ENCODE measurements around the gene EN1.

EN1 gene

DNA sequence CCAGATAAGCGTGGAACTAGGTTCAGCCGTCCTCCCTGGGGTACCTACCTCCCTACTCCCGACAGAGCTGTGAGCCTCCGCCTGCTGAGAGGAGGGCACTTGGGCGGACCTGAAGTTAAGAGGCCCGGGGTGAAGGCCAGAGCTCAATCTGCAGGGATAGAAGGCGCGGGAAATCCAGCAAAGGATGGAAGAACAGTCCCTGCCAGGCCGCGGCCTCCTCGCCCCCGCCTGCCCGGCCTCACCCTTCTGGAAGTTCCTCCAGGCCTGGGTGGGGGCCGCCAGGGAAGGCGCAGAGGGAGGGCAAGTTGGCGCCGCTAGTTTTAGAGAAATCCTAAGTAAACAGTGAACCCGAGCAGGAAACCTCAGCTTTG is 13.0 kb downstream of the EN1 start:
- H2AFZ ChIP-seq: no peak overlapping the region
- H3K36me3 ChIP-seq (ENCODE audit: control insufficient read depth, insufficient read depth, low read length): no peaks in the 10 kb centered on the region
- H3K79me2 ChIP-seq: no peaks in the 10 kb centered on the region
- no peak overlapping the region for H3K27ac ChIP-seq
- H3K4me2 ChIP-seq (ENCODE audit: low read length): no peak overlapping the region
- peaks cover 34% of the 10 kb centered on the region for H3K27me3 ChIP-seq (ENCODE audit: control insufficient read depth, insufficient read depth, low read length)
- peaks cover 7% of the 10 kb centered on the region for H3K4me1 ChIP-seq
- H3K9me3 ChIP-seq (ENCODE audit: control insufficient read depth, low read length): no peaks in the 10 kb centered on the region
- no peak overlapping the region for H3K9ac ChIP-seq
- TF ChIP-seq, protein P1, sequence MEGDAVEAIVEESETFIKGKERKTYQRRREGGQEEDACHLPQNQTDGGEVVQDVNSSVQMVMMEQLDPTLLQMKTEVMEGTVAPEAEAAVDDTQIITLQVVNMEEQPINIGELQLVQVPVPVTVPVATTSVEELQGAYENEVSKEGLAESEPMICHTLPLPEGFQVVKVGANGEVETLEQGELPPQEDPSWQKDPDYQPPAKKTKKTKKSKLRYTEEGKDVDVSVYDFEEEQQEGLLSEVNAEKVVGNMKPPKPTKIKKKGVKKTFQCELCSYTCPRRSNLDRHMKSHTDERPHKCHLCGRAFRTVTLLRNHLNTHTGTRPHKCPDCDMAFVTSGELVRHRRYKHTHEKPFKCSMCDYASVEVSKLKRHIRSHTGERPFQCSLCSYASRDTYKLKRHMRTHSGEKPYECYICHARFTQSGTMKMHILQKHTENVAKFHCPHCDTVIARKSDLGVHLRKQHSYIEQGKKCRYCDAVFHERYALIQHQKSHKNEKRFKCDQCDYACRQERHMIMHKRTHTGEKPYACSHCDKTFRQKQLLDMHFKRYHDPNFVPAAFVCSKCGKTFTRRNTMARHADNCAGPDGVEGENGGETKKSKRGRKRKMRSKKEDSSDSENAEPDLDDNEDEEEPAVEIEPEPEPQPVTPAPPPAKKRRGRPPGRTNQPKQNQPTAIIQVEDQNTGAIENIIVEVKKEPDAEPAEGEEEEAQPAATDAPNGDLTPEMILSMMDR (IDR thresholded peaks at IDR 0.05): no peak
- H3K4me3 ChIP-seq (ENCODE audit: low read depth, low read length): no peak overlapping the region

DNA sequence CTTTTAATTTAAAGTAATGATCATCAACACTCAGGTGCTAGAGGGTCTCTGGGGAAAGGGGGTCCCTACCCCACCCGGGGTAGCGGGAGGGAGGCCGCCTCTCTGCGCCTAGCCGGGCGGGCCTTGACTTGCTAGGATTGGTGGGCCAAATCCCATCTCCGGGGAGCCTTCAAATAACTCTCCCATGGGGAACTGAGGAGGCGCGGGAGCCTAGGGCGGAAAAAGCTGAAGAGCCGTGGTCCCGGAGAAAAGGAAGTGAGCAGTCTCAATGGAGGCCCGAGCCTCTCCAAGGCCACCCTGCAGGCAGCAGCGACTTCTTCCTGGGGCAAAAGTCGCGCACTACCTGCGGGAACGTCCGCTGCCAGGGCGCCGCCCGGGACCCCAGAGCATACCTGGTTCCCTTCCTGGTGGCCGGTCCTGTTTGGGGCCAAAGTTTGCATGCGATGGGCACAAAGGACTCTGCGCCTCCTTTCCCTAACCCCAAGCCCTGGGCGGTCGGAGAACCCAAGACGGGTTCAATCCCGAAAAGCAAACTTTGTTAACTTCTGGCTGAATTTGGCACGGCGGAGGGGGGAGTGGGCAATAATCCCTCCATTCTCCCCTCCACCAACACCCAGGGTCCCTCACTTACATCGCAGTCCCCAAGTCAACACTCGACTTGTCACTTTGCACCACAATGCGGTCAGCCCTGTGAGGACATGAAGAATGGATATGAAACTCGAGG is 13.6 kb downstream of the EN1 start:
- Histone ChIP-seq H3K9ac (no peak overlapping the region), H3K4me2 (ENCODE audit: low read length) (no peak overlapping the region), H3K36me3 (ENCODE audit: control insufficient read depth, insufficient read depth, low read length) (no peaks in the 10 kb centered on the region), H3K4me1 (peaks cover 7% of the 10 kb centered on the region), H3K4me3 (ENCODE audit: low read depth, low read length) (no peak overlapping the region), H2AFZ (no peak overlapping the region), H3K79me2 (no peaks in the 10 kb centered on the region), H3K27ac (no peak overlapping the region), H3K27me3 (ENCODE audit: control insufficient read depth, insufficient read depth, low read length) (peaks cover 34% of the 10 kb centered on the region), H3K9me3 (ENCODE audit: control insufficient read depth, low read length) (no peaks in the 10 kb centered on the region)
- TF ChIP-seq, protein P1 (IDR thresholded peaks at IDR 0.05): no peak

DNA sequence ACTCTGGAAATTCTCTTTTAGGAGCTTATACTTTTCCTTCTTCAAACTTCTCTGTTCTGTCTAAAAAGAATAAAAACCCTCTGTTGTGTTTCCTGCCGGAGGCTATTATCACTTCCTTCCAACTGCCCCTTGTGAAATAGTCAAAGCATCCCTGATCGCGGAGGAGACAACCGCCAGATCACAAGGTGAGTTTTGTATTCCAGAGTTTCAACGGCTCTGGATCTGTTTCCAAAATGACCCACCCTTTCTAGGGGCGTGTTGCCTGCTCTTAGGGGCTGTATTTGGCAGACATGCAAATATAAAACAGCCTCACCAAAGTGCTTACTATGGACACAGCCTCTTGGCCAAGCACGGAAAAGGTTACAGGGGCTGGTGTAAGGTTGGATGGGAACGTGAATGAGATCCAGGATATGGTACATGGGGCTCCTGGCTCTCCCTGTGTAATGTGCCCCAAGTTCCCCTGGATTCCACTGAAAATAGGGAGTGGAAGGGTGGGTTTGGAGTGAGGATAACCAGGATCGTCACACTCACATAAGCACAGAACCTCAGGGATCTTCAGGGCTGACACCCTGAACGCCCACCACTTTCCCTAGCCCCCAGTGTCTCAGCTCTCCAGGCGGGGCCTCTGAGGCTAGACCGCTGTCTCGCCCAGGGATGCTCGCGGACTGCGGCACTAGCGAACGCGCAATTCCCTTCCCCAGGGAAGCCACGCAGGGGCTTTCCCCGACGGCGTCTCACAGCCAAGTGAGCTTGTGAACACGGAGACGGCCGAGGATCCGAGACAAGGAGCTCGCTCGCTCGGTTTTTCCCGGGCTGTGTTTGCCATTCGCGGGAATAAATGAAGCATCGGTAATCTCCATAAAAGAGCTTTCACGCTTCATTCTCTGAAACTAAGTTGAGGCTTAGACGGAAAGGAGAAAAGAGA is 14.4 kb downstream of the EN1 start:
- no peak overlapping the region for H2AFZ ChIP-seq
- peaks cover 32% of the 10 kb centered on the region for H3K27me3 ChIP-seq (ENCODE audit: control insufficient read depth, insufficient read depth, low read length)
- no peak overlapping the region for H3K9ac ChIP-seq
- TF ChIP-seq, protein P1 (IDR thresholded peaks at IDR 0.05): no peak
- no peak overlapping the region for H3K4me2 ChIP-seq (ENCODE audit: low read length)
- no peaks in the 10 kb centered on the region for H3K79me2 ChIP-seq
- peaks cover 7% of the 10 kb centered on the region for H3K4me1 ChIP-seq
- no peak overlapping the region for H3K27ac ChIP-seq
- H3K4me3 ChIP-seq (ENCODE audit: low read depth, low read length): no peak overlapping the region
- no peaks in the 10 kb centered on the region for H3K36me3 ChIP-seq (ENCODE audit: control insufficient read depth, insufficient read depth, low read length)
- H3K9me3 ChIP-seq (ENCODE audit: control insufficient read depth, low read length): no peaks in the 10 kb centered on the region

DNA sequence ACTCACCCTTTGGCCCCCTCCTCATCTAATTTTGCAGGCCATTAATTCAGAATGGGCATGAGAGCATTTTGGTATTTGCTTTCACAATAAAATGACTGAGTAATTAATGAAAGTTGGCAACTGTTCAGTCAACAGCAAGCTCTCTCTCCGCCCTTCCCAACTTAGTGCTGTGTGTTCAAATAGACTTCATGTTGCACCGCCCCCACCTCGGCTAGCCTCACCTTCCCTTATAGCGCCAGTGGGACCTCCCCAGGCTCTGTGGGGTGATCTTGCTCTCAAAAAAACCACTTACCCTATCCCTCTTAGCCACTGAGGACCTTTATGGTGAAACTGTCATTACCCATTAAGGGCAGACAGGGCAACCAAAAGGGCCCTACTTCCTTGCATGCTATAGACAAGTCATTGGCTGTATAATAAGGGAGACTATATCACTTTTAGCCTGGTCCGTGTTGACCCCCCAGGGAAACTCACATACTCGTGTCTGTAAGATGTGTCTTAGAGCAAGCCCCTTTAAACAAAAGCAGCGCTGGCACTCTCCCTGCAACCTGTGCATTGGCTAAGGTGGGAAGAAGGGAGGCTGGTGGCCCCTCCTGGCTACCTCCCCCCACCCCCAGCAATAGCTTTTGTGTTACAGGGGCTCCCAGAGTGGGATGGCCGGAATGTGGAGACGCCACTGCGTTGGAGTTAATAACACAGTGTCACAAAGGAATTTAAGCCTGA is 15.2 kb downstream of the EN1 start:
- no peak overlapping the region for H2AFZ ChIP-seq
- H3K4me1 ChIP-seq: peaks cover 7% of the 10 kb centered on the region
- H3K4me3 ChIP-seq (ENCODE audit: low read depth, low read length): no peak overlapping the region
- H3K4me2 ChIP-seq (ENCODE audit: low read length): no peak overlapping the region
- H3K27ac ChIP-seq: no peak overlapping the region
- H3K9me3 ChIP-seq (ENCODE audit: control insufficient read depth, low read length): no peaks in the 10 kb centered on the region
- TF ChIP-seq, protein P1 (IDR thresholded peaks at IDR 0.05): no peak
- H3K79me2 ChIP-seq: no peaks in the 10 kb centered on the region
- peaks cover 28% of the 10 kb centered on the region for H3K27me3 ChIP-seq (ENCODE audit: control insufficient read depth, insufficient read depth, low read length)
- H3K36me3 ChIP-seq (ENCODE audit: control insufficient read depth, insufficient read depth, low read length): no peaks in the 10 kb centered on the region
- no peak overlapping the region for H3K9ac ChIP-seq
